Kidney (tissue), 14 donors: ENCODE results near the gene CHID1. TPM values are rescaled to one million over a fixed set of nuclear protein-coding genes. Genes with fewer than 3 reads are reported as not detected.
A peak's percentile ranks its signal among the peaks of the same experiment; 100 is the strongest.

Source experiments
- DNase-seq, 5 donors: peaks; one replicate each; pipeline ENCODE4 v3.0.0-alpha.2; 2013 to 2020
- FAIRE-seq: peaks from 2 replicates; lab custom pipeline; 2012; peaks lifted over from hg19 to GRCh38; lab: Jason Lieb, UNC
- H3K27ac ChIP-seq, 2 donors: one replicate each; pipeline ENCODE4 v1.7.0; 2013; ENCODE audit warnings: low read depth in 2 of 2, low read length in 2 of 2, inconsistent platforms in 1 of 2
- H3K27me3 ChIP-seq: one replicate; pipeline ENCODE4 v1.7.1; 2013; ENCODE audit warnings: low read length, inconsistent platforms; ENCODE audit not compliant: control insufficient read depth, insufficient read depth
- H3K36me3 ChIP-seq, 3 donors: one replicate each; pipeline versions ENCODE4 v1.7.0 to v1.7.1; 2013; ENCODE audit warnings: low read length in 3 of 3, control low read depth in 1 of 3, inconsistent platforms in 1 of 3; ENCODE audit not compliant: insufficient read depth in 3 of 3, control insufficient read depth in 2 of 3
- H3K4me1 ChIP-seq, 3 donors: one replicate each; pipeline versions ENCODE4 v1.7.0 to v1.7.1; 2013; ENCODE audit warnings: low read length in 3 of 3, inconsistent platforms in 1 of 3, low read depth in 1 of 3; ENCODE audit not compliant: control insufficient read depth in 2 of 3, insufficient read depth in 2 of 3
- H3K4me3 ChIP-seq, 3 donors: one replicate each; pipeline versions ENCODE4 v1.7.0 to v1.8.1; 2013; ENCODE audit warnings: low read length in 3 of 3, control low read depth in 1 of 3, inconsistent platforms in 1 of 3
- H3K9ac ChIP-seq, 3 donors: one replicate each; pipeline versions ENCODE4 v1.7.0 to v1.7.1; 2013; ENCODE audit warnings: low read length in 3 of 3, control low read depth in 1 of 3, inconsistent platforms in 1 of 3
- H3K9me3 ChIP-seq, 3 donors: one replicate each; pipeline versions ENCODE4 v1.7.0 to v1.7.1; 2013; ENCODE audit warnings: low read length in 3 of 3, control low read depth in 1 of 3, inconsistent platforms in 1 of 3; ENCODE audit not compliant: control insufficient read depth in 2 of 3, insufficient read depth in 1 of 3
- intact Hi-C: fragments of 100-400 bp; cut with DNase I; formaldehyde crosslinking; loops from one replicate; pipeline ENCODE4 v1.11.1; 2022
- polyA plus RNA-seq: library from polyadenylated mRNA; stranded (reverse); fragments of 350-450 nt; fragmentation: Illumina TruSeq; extraction: RNeasy Lipid Tissue Mini Kit (QIAGEN cat#74804); gene quantifications from one replicate; pipeline ENCODE4 v1.2.3, GENCODE V29; 2014; ENCODE audit warnings: low read depth, low replicate concordance; ENCODE audit not compliant: insufficient read depth
- total RNA-seq: library from RNA; stranded (reverse); fragmentation: NEBNext Ultra II Directional; extraction: Animal tissue kit (Norgen Biotek cat#: 25700); gene quantifications from one replicate; pipeline ENCODE4 v1.2.1, GENCODE V29; 2021
- TF ChIP-seq, protein P1 (sequence below): IDR thresholded peaks from 3 replicates; pipeline ENCODE4 v1.5.1; 2012; ENCODE audit warnings: mild to moderate bottlenecking, moderate library complexity, borderline replicate concordance; ENCODE audit not compliant: insufficient read depth; ENCODE audit errors: extremely low read depth
- donor health status: control.
- donor health status: control.
- donor health status: control.
- donor health status: control.
- donor health status: control.
- donor health status: DM: yes; HTN: yes; CAD: no.
- donor health status: Normal renal cell carcinoma (clear cell type).

CHID1 gene
- total and polyA plus RNA-seq, 2 donors from 2014 or later: 82.2 to 128 TPM

DNA sequence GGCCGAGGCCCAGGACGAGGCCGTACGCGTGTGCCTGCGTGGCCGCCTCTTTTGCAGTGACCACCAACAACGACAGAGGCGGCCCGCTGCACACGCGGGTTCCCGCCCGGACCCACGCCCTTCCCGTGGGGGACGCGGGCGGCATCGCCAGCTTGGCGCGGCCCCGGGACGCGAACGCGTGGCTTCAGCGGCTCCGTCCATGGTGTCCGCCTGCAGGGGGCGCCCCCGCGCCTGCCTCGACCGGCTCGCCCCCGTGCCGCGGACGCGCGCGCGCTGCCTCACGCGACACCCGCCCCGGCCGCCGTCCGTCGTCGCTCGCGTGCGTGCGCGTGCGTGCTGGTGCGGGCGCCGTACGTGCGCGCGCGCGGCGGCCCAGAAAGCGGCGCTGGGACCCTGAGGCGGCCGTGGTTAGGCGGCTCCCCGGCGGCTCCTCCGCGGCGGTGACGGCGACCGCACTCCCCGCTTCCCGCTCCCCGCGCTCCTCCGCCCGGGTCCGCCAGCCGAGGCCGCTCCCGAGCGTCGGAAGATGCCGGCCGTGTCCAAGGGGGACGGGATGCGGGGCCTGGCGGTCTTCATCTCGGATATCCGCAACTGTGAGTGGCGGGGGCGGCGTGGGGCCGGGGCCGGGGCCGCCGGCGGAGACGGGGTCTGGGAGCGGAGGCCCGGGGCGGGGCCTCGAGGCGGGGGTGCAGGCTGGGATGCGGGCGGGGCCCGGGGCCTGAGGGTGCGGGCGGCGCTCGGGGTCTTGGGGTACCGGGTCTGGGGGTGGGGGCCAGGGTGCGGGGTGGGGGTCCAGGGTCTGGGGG is 15.1 kb upstream of the CHID1 start, which contains the start of gene AP2A2:
Gene AP2A2 (plus strand): TSS at position 375 of the 806 bp plus-strand sequence. CDS start 152 bp downstream, at position 527.
- peak within 1 kb of the TSS; percentile 58 to 74 (median 68) for H3K9ac ChIP-seq
- H3K4me1 ChIP-seq: peaks cover 0 to 24% (median 20%) of the 10 kb centered on the region in 3 donors
- TF ChIP-seq, protein P1, sequence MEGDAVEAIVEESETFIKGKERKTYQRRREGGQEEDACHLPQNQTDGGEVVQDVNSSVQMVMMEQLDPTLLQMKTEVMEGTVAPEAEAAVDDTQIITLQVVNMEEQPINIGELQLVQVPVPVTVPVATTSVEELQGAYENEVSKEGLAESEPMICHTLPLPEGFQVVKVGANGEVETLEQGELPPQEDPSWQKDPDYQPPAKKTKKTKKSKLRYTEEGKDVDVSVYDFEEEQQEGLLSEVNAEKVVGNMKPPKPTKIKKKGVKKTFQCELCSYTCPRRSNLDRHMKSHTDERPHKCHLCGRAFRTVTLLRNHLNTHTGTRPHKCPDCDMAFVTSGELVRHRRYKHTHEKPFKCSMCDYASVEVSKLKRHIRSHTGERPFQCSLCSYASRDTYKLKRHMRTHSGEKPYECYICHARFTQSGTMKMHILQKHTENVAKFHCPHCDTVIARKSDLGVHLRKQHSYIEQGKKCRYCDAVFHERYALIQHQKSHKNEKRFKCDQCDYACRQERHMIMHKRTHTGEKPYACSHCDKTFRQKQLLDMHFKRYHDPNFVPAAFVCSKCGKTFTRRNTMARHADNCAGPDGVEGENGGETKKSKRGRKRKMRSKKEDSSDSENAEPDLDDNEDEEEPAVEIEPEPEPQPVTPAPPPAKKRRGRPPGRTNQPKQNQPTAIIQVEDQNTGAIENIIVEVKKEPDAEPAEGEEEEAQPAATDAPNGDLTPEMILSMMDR: peak; percentile 90
- FAIRE-seq (no peak), DNase-seq (peak; percentile 86 to 96 (median 94))
- peak within 1 kb of the TSS; percentile 67 to 82 for H3K27ac ChIP-seq
- H3K4me3 ChIP-seq: peak within 1 kb of the TSS; percentile 68 to 79 (median 75)
- intact Hi-C loops: no loop called here
- no peaks in the 10 kb centered on the region for H3K9me3 ChIP-seq
- H3K36me3 ChIP-seq: no peaks in the 10 kb centered on the region
- H3K27me3 ChIP-seq: no peaks in the 10 kb centered on the region

DNA sequence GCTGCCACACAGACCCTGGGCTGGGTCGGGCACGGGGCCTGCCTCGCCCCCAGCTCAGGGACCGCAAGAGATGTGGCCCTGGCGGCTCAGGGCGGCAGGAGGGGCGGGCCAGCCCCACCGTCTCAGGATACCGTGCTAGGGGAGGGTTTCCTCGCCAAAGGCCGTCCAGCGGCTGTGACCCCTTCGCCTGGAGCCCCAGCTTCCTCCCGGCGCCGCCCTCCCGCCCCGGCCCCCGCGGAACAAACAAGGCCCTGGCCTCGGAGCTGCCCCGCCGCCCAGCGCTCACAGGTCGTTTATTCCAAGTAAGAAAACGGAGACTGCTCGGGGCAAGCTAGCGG is 14.5 kb upstream of the CHID1 start:
- Histone ChIP-seq H3K27ac (peak overlapping the region in 1 of 2 donors; percentile 67), H3K9me3 (no peaks in the 10 kb centered on the region), H3K36me3 (no peaks in the 10 kb centered on the region), H3K4me1 (peaks cover 0 to 24% (median 19%) of the 10 kb centered on the region in 3 donors), H3K27me3 (no peaks in the 10 kb centered on the region), H3K4me3 (no peak overlapping the region), H3K9ac (no peak overlapping the region)
- TF ChIP-seq, protein P1: no peak
- DNase-seq (peak in 2 of 5 donors; percentile 51 to 89), FAIRE-seq (no peak)
- intact Hi-C loops: no loop called here

DNA sequence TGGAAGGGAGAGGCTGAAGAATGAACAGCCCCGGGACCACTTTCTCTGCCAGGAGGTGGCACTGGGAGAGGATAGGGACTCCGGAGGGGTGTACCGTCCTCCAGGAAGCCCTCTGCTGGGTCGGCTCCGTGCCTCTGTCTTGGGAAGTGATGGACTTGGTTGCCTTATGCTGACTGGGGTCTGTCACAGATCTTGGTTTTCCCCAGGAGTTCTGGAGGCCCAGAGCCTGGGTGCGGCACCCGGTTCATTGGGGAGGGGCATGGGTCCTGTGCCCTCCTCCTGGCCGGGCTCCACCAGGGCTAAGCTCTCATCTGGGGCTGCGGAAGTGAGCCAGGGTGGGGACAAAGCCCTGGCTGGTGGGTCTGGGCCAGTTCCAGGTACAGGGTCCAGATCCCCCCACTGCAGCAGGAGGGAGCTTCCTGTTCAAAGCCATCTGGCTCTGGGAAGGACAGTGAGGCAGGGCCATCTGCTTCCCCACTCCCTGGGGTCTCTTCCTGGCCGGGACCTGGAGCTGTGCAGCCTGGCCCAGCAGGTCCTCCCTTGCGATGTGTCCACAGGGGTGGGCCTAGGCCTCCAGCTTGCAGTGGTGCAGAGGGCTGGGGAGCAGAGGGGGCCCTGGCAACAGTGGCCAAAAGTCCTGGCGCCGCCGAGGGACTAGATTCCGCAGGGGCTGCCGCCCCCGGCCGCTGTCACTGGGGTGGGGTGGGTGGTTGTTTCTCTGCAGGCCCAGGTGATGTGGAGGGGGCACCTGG is 14.0 kb upstream of the CHID1 start:
- H3K9ac ChIP-seq: no peak overlapping the region

More for the DNA sequence above, 14.0 kb upstream of the CHID1 start:
- no peak overlapping the region for H3K27ac ChIP-seq
- no peaks in the 10 kb centered on the region for H3K27me3 ChIP-seq
- H3K4me3 ChIP-seq: no peak overlapping the region
- no peaks in the 10 kb centered on the region for H3K9me3 ChIP-seq
- DNase-seq: peak in 2 of 5 donors; percentile 72 to 80
- no peak for FAIRE-seq
- no peaks in the 10 kb centered on the region for H3K36me3 ChIP-seq
- TF ChIP-seq, protein P1: no peak
- intact Hi-C loops: no loop called here
- H3K4me1 ChIP-seq: peaks cover 0 to 23% (median 18%) of the 10 kb centered on the region in 3 donors
